ENCODE data around the gene LRRFIP1. TPM values are rescaled to one million over a fixed set of nuclear protein-coding genes. Genes with fewer than 3 reads are reported as not detected.

LRRFIP1 gene
- total and polyA plus RNA-seq, 10 of the 15 experiments (the other 5 are each of a cell fraction or from before 2014, with no cell fraction given): 36.2 to 120 (median 74.3) TPM

DNA sequence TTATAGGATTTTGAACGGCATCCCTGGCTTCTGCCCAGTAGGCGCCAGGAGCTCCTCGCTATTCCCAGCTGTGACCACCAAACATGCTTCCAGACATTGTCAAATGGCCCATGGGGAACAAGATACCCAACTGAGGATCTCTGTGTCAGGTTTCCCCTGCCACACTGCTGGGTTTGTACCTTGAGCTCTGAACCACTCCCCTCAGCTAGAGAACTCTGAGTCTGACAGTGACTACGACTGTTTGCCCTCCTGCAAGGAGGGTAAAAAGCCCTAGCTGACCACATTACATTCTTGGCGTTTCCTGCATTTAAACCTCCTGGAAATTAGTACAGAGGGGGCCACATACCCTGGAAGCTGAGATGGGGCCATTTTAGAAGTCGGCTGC, 12.4 kb downstream of the LRRFIP1 start:
- ChIA-PET CTCF (interaction anchor here (1.0 to 2.1 kb wide), 2 partner anchors 16 to 55 kb away, joined by 3 to 5 read pairs; no protein-coding TSS in a partner anchor), RAD21 (ENCODE audit: unreplicated experiment) (interaction anchor here (0.6 to 1.1 kb wide), 2 partner anchors 58 to 360 kb away, joined by 3 read pairs; no protein-coding TSS in a partner anchor), SMC1A (ENCODE audit: uncharacterized antibody, unreplicated experiment) (no interaction called here), POLR2A (no interaction called here)
- in situ Hi-C loops (cut with MboI): no loop called here
- no peak overlapping the region for H3K27ac ChIP-seq (ENCODE audit: control insufficient read depth, insufficient read depth)
- WGBS (ENCODE audit: insufficient coverage, insufficient replicate concordance, low lambda C conversion rate, missing lambda C conversion rate): 27% methylated on average over 6 of the region's 6 CpGs
- H3K9ac ChIP-seq (ENCODE audit: control insufficient read depth, insufficient read depth, low read length): no peak overlapping the region
- no peak for DNase-seq (ENCODE audit: low read depth, low spot score)
- no peaks in the 10 kb centered on the region for H4K20me1 ChIP-seq (ENCODE audit: control insufficient read depth, insufficient read depth)
- H3K4me2 ChIP-seq (ENCODE audit: control insufficient read depth, insufficient read depth): no peak overlapping the region
- H3K9me3 ChIP-seq (replicated peaks; ENCODE audit: control insufficient read depth, insufficient read depth, low read length): no peaks in the 10 kb centered on the region
- no peak for FAIRE-seq
- intact Hi-C loops (cut with micrococcal nuclease; ENCODE audit: unreplicated experiment): no loop called here
- no peak overlapping the region for H2AFZ ChIP-seq (ENCODE audit: control insufficient read depth, low read depth, low read length)
- no peaks in the 10 kb centered on the region for H3K79me2 ChIP-seq (ENCODE audit: control insufficient read depth, insufficient read depth, low read length)
- no peak for ATAC-seq
- H3K27me3 ChIP-seq (replicated peaks in 1 of 2; ENCODE audit: control insufficient read depth in 2 of 2, insufficient read depth in 2 of 2, low read length in 1 of 2): peaks cover 0 to 2% of the 10 kb centered on the region in 2 experiments; a peak in 3 of 4 replicates
- no TSS peak for BruUV-seq (replicated peaks)
- no peaks in the 10 kb centered on the region for H3K36me3 ChIP-seq (ENCODE audit: control insufficient read depth in 2 of 2, insufficient read depth in 2 of 2, low read length in 1 of 2)
- H3K4me1 ChIP-seq (ENCODE audit: control insufficient read depth, insufficient read depth, low read length): no peaks in the 10 kb centered on the region
- H3K4me3 ChIP-seq: no peak overlapping the region
- TF ChIP-seq SMARCA5 (IDR thresholded peaks at IDR 0.05) (no peak), CBX5 (IDR thresholded peaks at IDR 0.05; ENCODE audit: low read depth) (no peak), CHD1 (IDR thresholded peaks at IDR 0.05; ENCODE audit: low read depth, low read length) (no peak), HDGF (IDR thresholded peaks at IDR 0.05) (no peak), EZH2 (IDR thresholded peaks at IDR 0.05; ENCODE audit: borderline replicate concordance, control insufficient read depth, low read depth, low read length) (no peak), ZNF622 (IDR thresholded peaks at IDR 0.05) (no peak), ZZZ3 (IDR thresholded peaks at IDR 0.05; ENCODE audit: control insufficient read depth, insufficient read length, low read depth) (no peak), TBL1XR1 (IDR thresholded peaks at IDR 0.05; ENCODE audit: low read depth, low read length) (no peak), ZBED1 (IDR thresholded peaks at IDR 0.05; ENCODE audit: borderline replicate concordance) (no peak), EP300 (IDR thresholded peaks at IDR 0.05; ENCODE audit: borderline replicate concordance in 1 of 2, control insufficient read depth in 1 of 2, low read depth in 2 of 2, low read length in 2 of 2) (no peak), PAX5 (IDR thresholded peaks at IDR 0.05; ENCODE audit: borderline replicate concordance, low read depth, low read length) (no peak)
- TF ChIP-seq, protein P1, sequence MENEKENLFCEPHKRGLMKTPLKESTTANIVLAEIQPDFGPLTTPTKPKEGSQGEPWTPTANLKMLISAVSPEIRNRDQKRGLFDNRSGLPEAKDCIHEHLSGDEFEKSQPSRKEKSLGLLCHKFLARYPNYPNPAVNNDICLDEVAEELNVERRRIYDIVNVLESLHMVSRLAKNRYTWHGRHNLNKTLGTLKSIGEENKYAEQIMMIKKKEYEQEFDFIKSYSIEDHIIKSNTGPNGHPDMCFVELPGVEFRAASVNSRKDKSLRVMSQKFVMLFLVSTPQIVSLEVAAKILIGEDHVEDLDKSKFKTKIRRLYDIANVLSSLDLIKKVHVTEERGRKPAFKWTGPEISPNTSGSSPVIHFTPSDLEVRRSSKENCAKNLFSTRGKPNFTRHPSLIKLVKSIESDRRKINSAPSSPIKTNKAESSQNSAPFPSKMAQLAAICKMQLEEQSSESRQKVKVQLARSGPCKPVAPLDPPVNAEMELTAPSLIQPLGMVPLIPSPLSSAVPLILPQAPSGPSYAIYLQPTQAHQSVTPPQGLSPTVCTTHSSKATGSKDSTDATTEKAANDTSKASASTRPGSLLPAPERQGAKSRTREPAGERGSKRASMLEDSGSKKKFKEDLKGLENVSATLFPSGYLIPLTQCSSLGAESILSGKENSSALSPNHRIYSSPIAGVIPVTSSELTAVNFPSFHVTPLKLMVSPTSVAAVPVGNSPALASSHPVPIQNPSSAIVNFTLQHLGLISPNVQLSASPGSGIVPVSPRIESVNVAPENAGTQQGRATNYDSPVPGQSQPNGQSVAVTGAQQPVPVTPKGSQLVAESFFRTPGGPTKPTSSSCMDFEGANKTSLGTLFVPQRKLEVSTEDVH (IDR thresholded peaks at IDR 0.05; ENCODE audit: low read depth, partially characterized antibody): no peak
- TF ChIP-seq, protein P2, sequence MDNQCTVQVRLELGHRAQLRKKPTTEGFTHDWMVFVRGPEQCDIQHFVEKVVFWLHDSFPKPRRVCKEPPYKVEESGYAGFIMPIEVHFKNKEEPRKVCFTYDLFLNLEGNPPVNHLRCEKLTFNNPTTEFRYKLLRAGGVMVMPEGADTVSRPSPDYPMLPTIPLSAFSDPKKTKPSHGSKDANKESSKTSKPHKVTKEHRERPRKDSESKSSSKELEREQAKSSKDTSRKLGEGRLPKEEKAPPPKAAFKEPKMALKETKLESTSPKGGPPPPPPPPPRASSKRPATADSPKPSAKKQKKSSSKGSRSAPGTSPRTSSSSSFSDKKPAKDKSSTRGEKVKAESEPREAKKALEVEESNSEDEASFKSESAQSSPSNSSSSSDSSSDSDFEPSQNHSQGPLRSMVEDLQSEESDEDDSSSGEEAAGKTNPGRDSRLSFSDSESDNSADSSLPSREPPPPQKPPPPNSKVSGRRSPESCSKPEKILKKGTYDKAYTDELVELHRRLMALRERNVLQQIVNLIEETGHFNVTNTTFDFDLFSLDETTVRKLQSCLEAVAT (IDR thresholded peaks at IDR 0.05): no peak
- TF ChIP-seq, protein P3, sequence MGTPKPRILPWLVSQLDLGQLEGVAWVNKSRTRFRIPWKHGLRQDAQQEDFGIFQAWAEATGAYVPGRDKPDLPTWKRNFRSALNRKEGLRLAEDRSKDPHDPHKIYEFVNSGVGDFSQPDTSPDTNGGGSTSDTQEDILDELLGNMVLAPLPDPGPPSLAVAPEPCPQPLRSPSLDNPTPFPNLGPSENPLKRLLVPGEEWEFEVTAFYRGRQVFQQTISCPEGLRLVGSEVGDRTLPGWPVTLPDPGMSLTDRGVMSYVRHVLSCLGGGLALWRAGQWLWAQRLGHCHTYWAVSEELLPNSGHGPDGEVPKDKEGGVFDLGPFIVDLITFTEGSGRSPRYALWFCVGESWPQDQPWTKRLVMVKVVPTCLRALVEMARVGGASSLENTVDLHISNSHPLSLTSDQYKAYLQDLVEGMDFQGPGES (IDR thresholded peaks at IDR 0.05): no peak
- TF ChIP-seq, protein P4, sequence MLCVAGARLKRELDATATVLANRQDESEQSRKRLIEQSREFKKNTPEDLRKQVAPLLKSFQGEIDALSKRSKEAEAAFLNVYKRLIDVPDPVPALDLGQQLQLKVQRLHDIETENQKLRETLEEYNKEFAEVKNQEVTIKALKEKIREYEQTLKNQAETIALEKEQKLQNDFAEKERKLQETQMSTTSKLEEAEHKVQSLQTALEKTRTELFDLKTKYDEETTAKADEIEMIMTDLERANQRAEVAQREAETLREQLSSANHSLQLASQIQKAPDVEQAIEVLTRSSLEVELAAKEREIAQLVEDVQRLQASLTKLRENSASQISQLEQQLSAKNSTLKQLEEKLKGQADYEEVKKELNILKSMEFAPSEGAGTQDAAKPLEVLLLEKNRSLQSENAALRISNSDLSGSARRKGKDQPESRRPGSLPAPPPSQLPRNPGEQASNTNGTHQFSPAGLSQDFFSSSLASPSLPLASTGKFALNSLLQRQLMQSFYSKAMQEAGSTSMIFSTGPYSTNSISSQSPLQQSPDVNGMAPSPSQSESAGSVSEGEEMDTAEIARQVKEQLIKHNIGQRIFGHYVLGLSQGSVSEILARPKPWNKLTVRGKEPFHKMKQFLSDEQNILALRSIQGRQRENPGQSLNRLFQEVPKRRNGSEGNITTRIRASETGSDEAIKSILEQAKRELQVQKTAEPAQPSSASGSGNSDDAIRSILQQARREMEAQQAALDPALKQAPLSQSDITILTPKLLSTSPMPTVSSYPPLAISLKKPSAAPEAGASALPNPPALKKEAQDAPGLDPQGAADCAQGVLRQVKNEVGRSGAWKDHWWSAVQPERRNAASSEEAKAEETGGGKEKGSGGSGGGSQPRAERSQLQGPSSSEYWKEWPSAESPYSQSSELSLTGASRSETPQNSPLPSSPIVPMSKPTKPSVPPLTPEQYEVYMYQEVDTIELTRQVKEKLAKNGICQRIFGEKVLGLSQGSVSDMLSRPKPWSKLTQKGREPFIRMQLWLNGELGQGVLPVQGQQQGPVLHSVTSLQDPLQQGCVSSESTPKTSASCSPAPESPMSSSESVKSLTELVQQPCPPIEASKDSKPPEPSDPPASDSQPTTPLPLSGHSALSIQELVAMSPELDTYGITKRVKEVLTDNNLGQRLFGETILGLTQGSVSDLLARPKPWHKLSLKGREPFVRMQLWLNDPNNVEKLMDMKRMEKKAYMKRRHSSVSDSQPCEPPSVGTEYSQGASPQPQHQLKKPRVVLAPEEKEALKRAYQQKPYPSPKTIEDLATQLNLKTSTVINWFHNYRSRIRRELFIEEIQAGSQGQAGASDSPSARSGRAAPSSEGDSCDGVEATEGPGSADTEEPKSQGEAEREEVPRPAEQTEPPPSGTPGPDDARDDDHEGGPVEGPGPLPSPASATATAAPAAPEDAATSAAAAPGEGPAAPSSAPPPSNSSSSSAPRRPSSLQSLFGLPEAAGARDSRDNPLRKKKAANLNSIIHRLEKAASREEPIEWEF (IDR thresholded peaks at IDR 0.05; ENCODE audit: insufficient replicate concordance, low read depth, low read length): no peak

Measured in GM12878 (cell line).